ENCODE results near the gene NOTCH4. TPM values are rescaled to one million over a fixed set of nuclear protein-coding genes. Genes with fewer than 3 reads are reported as not detected.
A peak's percentile ranks its signal among the peaks of the same experiment; 100 is the strongest.

The NOTCH4 gene
- total RNA-seq, 1 experiment from 2014 or later: 1.6 TPM

DNA sequence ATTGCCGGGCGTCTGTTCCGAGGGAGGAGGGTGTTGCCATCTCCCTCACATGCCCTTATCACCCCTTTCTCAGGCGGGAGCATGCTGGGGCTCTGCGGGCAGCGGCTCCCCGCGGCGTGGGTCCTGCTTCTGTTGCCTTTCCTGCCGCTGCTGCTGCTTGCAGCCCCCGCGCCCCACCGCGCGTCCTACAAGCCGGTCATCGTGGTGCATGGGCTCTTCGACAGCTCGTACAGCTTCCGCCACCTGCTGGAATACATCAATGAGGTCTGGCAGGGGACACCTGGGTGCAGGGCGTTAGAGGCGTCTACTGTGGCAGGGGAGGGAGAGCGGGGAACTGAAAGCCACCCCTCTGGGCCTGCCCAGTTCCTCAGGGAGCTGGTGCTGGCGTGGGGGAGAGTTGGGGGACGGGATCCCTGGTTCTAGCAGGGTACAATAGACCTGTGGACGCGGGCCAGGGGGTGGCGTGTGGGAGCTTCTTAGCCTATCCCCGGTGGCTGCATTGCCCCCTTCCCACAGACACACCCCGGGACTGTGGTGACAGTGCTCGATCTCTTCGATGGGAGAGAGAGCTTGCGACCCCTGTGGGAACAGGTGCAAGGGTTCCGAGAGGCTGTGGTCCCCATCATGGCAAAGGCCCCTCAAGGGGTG is 69.2 kb downstream of the NOTCH4 start:
- DNase-seq: peak; percentile 89
- Histone ChIP-seq H3K27me3 (ENCODE audit: control insufficient read depth, insufficient read depth, low read length) (peaks cover 35% of the 10 kb centered on the region), H3K4me3 (ENCODE audit: insufficient read depth, low read depth, low read length) (peak overlapping the region; percentile 80), H3K36me3 (replicated peaks; ENCODE audit: control insufficient read depth, insufficient read depth, low read length) (peaks cover 10% of the 10 kb centered on the region)

GRCh38 chr6:32153564-32154513 is 70.0 kb downstream of the NOTCH4 start, which contains the start of gene PPT2:
Gene PPT2, plus strand, starts transcription at chr6:32154141. Its CDS starts 454 bp downstream, at chr6:32154595.
- Histone ChIP-seq H3K36me3 (replicated peaks; ENCODE audit: control insufficient read depth, insufficient read depth, low read length) (peaks cover 10% of the 10 kb centered on the region), H3K4me3 (ENCODE audit: insufficient read depth, low read depth, low read length) (peak within 1 kb of the TSS; percentile 80)
- peak; percentile 94 for DNase-seq

GRCh38 chr6:32152769-32153563 is 70.9 kb downstream of the NOTCH4 start:
- peaks cover 44% of the 10 kb centered on the region for H3K27me3 ChIP-seq (ENCODE audit: control insufficient read depth, insufficient read depth, low read length)
- peak; percentile 85 for DNase-seq
- peak overlapping the region; percentile 80 for H3K4me3 ChIP-seq (ENCODE audit: insufficient read depth, low read depth, low read length)
- peaks cover 10% of the 10 kb centered on the region for H3K36me3 ChIP-seq (replicated peaks; ENCODE audit: control insufficient read depth, insufficient read depth, low read length)

More at GRCh38 chr6:32153564-32154513, 70.0 kb downstream of the NOTCH4 start, which contains the start of gene PPT2:
- peaks cover 43% of the 10 kb centered on the region for H3K27me3 ChIP-seq (ENCODE audit: control insufficient read depth, insufficient read depth, low read length)

GRCh38 chr6:32151863-32152768 is 71.8 kb downstream of the NOTCH4 start, which contains the start of gene PRRT1:
Gene PRRT1, minus strand, starts transcription at chr6:32151939. Its CDS starts 112 bp downstream, at chr6:32151827.
- peaks cover 5% of the 10 kb centered on the region for H3K36me3 ChIP-seq (replicated peaks; ENCODE audit: control insufficient read depth, insufficient read depth, low read length)
- peaks cover 48% of the 10 kb centered on the region for H3K27me3 ChIP-seq (ENCODE audit: control insufficient read depth, insufficient read depth, low read length)
- peak; percentile 69 for DNase-seq
- H3K4me3 ChIP-seq (ENCODE audit: insufficient read depth, low read depth, low read length): peak within 1 kb of the TSS; percentile 80

GRCh38 chr6:32151181-32151862 is 72.5 kb downstream of the NOTCH4 start:
- peak overlapping the region; percentile 80; the same call in 1 of the 2 replicates for H3K4me3 ChIP-seq (ENCODE audit: insufficient read depth, low read depth, low read length)

DNA sequence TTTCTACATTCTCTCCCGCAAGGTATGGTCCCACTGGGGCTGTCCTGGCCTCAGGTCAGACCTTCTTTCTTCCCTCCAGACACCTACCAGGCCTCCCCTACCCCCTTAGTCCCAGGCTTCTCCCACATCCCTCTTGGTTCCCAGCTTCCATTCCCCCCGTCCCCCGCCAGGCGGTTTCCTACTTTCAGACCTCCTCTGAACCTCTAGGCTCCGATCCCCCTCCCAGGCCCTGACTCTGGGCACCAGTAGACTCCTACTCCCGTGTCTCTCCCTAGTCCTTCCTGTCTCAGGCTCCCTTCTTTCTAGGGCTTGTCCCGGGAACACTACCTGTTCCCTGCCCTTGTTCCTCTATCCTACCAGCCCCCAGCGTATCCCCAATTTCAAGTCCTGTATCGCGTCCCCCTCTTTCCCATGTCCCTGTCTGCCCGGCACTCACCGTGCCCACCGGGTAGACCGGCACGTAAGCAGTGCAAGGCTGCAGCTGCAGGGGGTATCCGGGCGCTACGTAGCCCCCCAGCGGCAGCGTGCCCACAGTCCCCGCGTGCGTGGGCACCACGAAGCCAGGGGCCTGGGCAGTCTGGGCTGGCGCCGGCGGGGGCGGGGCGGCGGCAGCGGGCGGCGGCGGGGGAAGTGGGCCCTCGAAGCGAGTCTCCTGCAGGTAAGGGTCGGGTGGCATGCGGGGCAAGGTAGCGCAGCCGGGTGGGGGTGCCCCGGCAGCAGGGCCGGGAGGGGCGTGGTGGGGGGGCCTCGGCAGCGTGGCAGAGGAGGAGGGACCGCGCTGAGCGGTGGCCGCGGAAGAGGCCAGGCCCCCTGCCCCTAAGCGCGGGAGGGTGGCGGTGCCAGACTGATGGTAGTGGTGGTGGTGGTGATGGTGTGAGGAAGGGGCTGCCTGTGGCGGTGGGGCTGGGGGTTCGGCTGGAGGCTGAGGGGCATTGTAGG is 73.7 kb downstream of the NOTCH4 start:
- DNase-seq: peak; percentile 85
- Histone ChIP-seq H3K4me3 (ENCODE audit: insufficient read depth, low read depth, low read length) (peak overlapping the region; percentile 57), H3K36me3 (replicated peaks; ENCODE audit: control insufficient read depth, insufficient read depth, low read length) (no peaks in the 10 kb centered on the region), H3K27me3 (ENCODE audit: control insufficient read depth, insufficient read depth, low read length) (peaks cover 48% of the 10 kb centered on the region)

More at GRCh38 chr6:32151181-32151862, 72.5 kb downstream of the NOTCH4 start:
- DNase-seq: peak; percentile 76
- peaks cover 3% of the 10 kb centered on the region for H3K36me3 ChIP-seq (replicated peaks; ENCODE audit: control insufficient read depth, insufficient read depth, low read length)
- H3K27me3 ChIP-seq (ENCODE audit: control insufficient read depth, insufficient read depth, low read length): peaks cover 48% of the 10 kb centered on the region

GRCh38 chr6:32149092-32149755 is 74.6 kb downstream of the NOTCH4 start:
- H3K36me3 ChIP-seq (replicated peaks; ENCODE audit: control insufficient read depth, insufficient read depth, low read length): no peaks in the 10 kb centered on the region
- DNase-seq: peak; percentile 54
- peak overlapping the region; percentile 57 for H3K4me3 ChIP-seq (ENCODE audit: insufficient read depth, low read depth, low read length)

DNA sequence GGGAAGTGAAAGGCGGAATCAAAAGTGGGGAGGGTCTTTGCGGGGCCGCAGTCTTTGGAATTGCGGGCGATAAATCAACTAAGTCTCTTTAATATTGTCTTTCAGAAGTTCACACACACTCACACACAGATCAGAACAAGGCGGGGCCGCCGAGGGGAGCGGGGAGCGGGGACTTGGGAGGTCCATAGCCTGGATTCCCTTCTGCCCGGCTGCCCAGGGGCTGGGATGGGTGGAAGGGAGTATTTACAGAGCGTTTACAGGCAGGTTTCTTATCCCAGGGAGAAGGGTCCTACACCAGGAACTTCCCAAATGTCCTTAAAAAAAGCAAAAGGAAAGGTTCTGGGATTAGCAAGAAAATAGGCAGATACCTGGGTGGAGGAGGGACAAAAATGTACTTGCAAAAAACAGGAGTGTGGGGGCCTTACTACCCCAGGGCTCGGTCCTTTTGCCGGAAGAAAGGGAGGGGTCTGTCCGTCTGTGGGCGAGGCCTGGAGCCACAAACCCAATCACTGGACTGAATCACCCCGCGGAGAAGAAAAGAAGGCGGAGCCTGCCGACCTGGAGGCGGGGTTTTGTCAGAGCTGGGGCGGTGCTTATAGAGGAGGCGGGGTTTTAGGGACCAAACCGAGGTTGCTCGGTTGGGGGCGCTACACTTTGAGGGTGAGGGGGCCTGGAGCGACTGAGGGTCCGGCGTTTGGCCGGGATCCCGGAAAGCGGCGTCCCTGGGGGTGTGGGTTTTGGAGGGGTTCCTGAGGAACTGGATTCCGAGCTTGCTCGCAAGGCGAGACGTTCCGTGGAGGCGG is 75.4 kb downstream of the NOTCH4 start:
- H3K36me3 ChIP-seq (replicated peaks; ENCODE audit: control insufficient read depth, insufficient read depth, low read length): no peaks in the 10 kb centered on the region
- H3K27me3 ChIP-seq (ENCODE audit: control insufficient read depth, insufficient read depth, low read length): peaks cover 48% of the 10 kb centered on the region
- peak; percentile 83 for DNase-seq
- H3K4me3 ChIP-seq (ENCODE audit: insufficient read depth, low read depth, low read length): peak overlapping the region; percentile 57

More at GRCh38 chr6:32149092-32149755, 74.6 kb downstream of the NOTCH4 start:
- H3K27me3 ChIP-seq (ENCODE audit: control insufficient read depth, insufficient read depth, low read length): peaks cover 48% of the 10 kb centered on the region

- Histone ChIP-seq H3K27me3 (ENCODE audit: control insufficient read depth, insufficient read depth, low read length) (peaks cover 42% of the 10 kb centered on the region), H3K36me3 (replicated peaks; ENCODE audit: control insufficient read depth, insufficient read depth, low read length) (no peaks in the 10 kb centered on the region), H3K4me3 (ENCODE audit: insufficient read depth, low read depth, low read length) (peak overlapping the region; percentile 35; the same call in 1 of the 2 replicates)
- no peak for DNase-seq
Measured at GRCh38 chr6:32147401-32148132, 76.3 kb downstream of the NOTCH4 start.

GRCh38 chr6:32146687-32147086 is 77.2 kb downstream of the NOTCH4 start:
- Histone ChIP-seq H3K36me3 (replicated peaks; ENCODE audit: control insufficient read depth, insufficient read depth, low read length) (no peaks in the 10 kb centered on the region), H3K4me3 (ENCODE audit: insufficient read depth, low read depth, low read length) (no peak overlapping the region), H3K27me3 (ENCODE audit: control insufficient read depth, insufficient read depth, low read length) (peaks cover 34% of the 10 kb centered on the region)
- peak; percentile 43 for DNase-seq

Measured in H7 (cell line).